22Rv1 (cell line): ENCODE results near the gene ZNF585A.

Experiments used
- ZFX ChIP-seq: fragments of 450-650 bp; IDR thresholded peaks from 2 replicates; pipeline ENCODE4 v1.6.1; 2017; ENCODE audit warnings: antibody characterized with exemption, borderline replicate concordance
- TF ChIP-seq, protein P1 (sequence below): fragments of 450-650 bp; IDR thresholded peaks from 2 replicates; pipeline ENCODE4 v1.5.1; 2017; ENCODE audit warnings: mild to moderate bottlenecking

DNA sequence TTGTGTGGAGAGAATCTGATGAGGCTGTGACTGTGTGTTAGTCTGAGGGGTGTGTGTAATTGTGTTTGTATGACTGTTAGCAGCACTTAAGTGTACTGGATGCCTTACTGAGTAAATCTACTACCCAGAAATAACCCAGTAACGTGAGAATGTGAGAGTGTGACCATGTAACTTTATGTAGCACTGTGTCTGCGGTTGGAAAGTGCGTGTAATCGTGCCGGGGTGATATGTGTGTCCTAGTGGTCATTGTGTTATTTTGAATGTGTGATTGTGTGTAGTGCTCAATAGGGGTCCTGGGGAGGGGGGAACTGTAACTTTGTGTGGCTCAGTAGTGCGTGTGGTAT is 46.1 kb upstream of the ZNF585A start:
- TF ChIP-seq, protein P1, sequence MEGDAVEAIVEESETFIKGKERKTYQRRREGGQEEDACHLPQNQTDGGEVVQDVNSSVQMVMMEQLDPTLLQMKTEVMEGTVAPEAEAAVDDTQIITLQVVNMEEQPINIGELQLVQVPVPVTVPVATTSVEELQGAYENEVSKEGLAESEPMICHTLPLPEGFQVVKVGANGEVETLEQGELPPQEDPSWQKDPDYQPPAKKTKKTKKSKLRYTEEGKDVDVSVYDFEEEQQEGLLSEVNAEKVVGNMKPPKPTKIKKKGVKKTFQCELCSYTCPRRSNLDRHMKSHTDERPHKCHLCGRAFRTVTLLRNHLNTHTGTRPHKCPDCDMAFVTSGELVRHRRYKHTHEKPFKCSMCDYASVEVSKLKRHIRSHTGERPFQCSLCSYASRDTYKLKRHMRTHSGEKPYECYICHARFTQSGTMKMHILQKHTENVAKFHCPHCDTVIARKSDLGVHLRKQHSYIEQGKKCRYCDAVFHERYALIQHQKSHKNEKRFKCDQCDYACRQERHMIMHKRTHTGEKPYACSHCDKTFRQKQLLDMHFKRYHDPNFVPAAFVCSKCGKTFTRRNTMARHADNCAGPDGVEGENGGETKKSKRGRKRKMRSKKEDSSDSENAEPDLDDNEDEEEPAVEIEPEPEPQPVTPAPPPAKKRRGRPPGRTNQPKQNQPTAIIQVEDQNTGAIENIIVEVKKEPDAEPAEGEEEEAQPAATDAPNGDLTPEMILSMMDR, result no peak
- no peak for TF ChIP-seq ZFX
